Measurements from ENCODE around the gene AQP4.

DNA sequence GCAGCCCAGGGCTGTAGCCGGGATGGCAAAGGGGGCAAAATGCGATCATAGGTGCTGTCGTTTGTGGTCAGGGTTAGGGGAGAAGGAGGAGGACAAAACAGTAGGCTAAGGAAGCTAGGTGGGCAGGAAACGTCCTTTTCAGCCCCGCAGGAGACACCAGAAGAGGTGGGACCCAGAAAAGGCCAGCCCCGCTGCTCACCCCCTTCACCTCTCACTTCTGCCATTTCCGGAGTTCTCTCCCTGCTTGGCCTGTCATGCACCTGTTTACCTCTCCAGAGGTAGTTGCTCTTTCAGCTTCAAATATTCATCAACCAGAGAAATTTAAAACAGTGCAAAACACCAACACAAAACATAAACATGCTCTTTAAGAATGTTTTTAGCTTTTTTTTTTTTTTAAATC lies 849 bp downstream of the AQP4 start:
- TF ChIP-seq, protein P1, sequence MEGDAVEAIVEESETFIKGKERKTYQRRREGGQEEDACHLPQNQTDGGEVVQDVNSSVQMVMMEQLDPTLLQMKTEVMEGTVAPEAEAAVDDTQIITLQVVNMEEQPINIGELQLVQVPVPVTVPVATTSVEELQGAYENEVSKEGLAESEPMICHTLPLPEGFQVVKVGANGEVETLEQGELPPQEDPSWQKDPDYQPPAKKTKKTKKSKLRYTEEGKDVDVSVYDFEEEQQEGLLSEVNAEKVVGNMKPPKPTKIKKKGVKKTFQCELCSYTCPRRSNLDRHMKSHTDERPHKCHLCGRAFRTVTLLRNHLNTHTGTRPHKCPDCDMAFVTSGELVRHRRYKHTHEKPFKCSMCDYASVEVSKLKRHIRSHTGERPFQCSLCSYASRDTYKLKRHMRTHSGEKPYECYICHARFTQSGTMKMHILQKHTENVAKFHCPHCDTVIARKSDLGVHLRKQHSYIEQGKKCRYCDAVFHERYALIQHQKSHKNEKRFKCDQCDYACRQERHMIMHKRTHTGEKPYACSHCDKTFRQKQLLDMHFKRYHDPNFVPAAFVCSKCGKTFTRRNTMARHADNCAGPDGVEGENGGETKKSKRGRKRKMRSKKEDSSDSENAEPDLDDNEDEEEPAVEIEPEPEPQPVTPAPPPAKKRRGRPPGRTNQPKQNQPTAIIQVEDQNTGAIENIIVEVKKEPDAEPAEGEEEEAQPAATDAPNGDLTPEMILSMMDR (IDR thresholded peaks at IDR 0.05): no peak
- no peak for TF ChIP-seq POLR2A (IDR thresholded peaks at IDR 0.05)
